ENCODE results near the gene CDC6.

CDC6 gene, protein sequence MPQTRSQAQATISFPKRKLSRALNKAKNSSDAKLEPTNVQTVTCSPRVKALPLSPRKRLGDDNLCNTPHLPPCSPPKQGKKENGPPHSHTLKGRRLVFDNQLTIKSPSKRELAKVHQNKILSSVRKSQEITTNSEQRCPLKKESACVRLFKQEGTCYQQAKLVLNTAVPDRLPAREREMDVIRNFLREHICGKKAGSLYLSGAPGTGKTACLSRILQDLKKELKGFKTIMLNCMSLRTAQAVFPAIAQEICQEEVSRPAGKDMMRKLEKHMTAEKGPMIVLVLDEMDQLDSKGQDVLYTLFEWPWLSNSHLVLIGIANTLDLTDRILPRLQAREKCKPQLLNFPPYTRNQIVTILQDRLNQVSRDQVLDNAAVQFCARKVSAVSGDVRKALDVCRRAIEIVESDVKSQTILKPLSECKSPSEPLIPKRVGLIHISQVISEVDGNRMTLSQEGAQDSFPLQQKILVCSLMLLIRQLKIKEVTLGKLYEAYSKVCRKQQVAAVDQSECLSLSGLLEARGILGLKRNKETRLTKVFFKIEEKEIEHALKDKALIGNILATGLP

DNA sequence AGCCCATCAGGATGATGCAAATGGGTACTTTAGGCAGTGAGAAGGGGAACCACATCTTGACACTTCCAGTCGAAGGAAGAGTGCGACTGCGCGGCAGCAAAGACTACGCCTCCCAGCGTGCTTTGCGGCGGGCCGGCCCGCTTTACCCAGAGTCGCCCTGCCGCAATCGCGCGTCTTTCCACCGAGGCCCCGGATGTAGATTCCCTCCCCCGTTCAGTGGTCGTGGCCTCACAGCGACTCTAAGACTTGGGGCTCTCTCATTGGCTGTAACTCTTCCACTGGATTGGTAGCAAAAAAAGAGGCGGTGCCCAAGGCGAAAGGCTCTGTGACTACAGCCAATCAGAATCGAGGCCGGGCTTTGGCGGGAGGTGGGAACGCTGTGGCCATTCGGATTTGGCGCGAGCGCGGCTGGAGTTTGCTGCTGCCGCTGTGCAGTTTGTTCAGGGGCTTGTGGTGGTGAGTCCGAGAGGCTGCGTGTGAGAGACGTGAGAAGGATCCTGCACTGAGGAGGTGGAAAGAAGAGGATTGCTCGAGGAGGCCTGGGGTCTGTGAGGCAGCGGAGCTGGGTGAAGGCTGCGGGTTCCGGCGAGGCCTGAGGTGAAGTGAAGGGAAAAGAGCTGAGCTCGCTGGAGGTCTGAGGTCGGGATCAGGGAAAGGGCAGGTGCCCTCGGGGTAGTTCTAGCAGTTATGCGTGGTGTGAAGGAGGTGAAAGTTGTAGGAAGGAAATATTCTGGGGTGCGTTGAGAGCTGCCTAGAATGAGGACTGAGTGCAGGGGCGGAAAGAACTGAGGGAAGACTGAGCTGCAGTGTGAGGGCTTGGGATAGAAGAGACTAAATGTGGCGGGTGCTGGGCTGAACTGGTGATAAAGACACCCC lies at the start of gene CDC6:
Gene CDC6 (plus strand): TSS at position 386 of the 876 bp plus-strand sequence. CDS start 1,542 bp downstream, outside the sequence.
- DNase-seq (ENCODE audit: low read depth in 2 of 2): peak; percentile 97 to 98

DNA sequence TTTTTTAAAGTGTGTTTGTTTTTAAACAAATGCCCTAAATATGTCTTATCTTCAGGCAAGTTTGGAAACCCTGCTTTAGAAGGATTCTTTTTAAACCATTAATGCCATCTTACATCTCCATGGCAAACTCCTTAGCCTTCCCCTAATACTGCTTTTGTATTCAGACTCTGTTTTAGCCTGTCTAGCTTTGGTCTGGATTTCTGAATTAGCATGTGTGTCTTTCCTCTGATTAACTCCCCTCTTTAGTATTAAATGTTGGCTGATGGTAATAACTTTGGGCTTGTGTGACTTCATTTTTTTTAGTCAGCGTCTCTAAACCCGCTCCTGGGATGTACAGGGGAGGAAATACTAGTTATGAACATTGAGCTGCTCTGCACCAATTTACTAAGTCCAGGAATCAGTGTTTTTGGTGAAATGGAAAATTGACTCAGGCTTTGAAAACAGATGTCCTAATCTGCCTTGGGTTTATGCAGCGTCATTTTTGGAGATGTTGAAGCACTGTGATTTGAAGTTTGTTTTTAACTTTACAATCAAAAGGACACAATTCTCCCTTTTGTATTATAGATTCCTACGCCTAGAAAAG lies 46.3 kb upstream of the CDC6 start:
- DNase-seq (ENCODE audit: low read depth in 2 of 2): no peak

DNA sequence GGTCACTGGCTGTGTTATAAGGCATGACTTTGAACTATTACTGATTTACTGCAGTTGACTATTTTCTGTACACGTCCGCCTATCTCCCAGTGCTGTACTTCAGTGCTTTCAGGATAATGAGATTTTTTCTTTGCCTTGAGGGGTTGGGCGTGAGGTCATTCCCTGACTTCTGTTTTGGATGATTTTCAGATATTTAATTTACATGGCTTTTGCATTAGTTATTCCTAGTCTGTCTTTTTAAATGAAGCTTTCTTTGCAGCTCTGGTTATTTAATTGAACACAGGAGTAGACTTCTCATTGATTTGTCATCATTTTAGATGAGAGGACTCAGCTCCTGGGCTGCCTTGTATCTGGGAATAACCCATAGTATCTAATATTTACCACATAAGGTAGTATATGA lies 44.9 kb upstream of the CDC6 start:
- no peak for DNase-seq (ENCODE audit: low read depth in 2 of 2)

DNA sequence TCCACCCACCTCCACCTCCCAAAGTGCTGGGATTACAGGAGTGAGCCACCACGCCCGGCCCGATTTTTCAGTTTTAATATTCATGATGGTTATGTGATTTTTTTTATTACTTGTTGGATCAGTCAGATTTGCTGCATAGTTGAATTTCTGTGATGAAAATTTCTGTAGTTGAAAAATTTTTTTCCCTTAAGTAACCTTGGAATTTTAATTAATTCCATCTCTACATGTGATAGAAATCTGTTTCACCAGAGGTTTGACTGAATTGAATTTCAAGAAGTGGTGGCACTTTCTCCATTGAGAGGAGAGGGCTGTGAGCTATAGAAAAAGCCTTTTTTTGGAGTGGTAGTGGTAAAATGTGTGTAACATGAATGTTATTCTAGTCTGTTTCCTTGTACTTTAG lies 43.9 kb upstream of the CDC6 start:
- no peak for DNase-seq (ENCODE audit: low read depth in 2 of 2)

DNA sequence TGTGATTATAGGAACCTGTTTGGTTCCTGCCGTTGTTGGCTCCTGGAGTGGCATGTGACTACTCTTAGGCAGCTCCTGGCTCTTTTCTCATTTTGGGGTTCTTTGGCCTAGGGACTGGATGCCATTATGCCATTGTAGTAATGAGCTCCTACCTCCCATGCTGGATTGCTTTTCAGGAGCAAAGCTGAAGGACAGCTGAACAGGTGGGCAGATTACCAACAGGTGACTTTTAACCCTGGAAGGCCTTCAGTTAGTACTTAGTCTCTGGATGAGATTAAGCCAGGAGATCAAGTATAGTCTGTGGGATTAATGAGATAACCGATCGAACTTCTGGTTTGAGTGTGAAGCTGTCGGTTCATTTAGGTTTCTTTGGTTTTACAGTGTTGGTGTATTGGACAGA lies 43.4 kb upstream of the CDC6 start:
- no peak for DNase-seq (ENCODE audit: low read depth in 2 of 2)

DNA sequence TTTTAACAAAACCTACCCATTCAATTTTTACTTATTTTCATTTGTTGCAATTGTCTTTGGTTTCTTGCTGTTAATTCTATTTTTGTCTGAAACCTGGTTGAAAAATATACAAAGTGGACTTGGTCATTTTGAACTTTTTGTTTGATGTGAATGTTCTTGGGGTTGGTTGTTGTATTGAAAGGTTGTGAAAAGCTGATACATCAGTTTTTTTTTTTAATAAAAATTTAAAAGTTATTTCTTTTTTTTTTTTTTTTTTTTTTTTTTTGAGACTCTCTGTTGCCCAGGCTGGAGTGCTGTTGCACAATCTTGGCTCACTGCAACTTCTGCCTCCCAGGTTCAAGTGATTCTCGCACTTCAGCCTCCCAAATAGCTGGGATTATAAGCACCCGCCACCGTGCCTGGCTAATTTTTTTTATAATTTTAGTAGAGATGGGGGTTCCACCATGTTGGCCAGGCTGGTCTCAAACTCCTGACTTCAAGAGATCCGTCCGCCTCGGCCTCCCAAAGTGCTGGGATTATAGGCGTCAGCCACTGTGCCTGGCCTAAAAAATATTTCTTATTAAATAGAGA lies 39.7 kb upstream of the CDC6 start:
- DNase-seq (ENCODE audit: low read depth in 2 of 2): no peak

DNA sequence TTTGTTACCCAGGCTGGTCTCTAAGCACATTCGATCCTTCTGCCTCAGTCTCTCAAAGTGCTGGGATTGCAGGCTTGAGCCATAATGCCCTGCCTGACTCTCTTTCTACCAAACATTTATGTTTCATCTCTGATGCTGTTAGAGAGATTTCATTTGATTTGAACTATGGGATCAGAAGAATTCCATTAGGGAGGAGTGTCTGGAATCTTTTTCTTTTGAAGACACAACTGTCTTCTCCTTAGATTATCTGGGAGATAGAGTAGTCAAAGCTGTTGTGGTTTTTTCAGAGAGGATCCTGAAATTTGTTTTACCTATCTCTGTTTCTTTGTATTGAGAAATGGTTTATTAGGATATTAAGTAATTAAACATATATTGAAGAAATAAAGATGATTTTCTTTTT lies 39.2 kb upstream of the CDC6 start:
- no peak for DNase-seq (ENCODE audit: low read depth in 2 of 2)

DNA sequence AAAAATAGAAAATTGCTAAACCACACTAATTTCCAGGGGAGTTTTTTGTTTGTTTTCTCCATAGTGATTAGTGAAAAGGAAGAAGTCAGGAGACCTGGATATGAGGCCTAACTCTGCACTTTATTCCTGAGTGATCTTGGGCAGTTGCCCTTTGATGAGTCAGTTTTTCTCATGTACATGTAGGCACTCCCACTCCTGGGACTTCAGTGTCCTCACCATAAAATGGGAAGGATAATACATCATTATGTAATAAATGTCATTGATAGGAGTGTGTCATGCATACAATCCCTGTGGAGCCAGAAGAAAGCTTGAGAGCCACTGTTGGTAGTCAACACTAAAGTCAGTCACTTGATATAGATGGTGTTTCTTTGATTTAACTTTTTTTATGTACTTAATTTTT lies 36.1 kb upstream of the CDC6 start:
- DNase-seq (ENCODE audit: low read depth in 2 of 2): no peak

DNA sequence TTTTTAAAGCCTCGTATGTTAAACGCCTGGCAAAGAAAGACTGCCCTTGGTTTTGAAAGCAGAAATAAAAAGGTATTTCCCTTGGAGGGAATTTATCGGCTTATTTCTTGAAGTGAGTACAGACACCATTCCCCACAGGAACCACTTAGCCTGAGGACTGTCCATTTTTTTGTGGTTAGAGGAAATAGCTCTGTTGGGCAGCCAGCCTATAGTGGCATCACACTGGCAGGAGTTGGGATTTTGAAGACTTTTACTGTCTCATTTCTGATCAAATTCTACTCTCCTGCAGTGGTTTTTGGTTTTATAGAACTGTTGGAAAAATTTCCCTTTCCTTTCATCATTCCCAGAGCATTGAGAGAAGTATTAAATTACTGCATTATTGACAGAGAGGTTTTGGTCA lies 34.1 kb upstream of the CDC6 start:
- DNase-seq (ENCODE audit: low read depth in 2 of 2): no peak

DNA sequence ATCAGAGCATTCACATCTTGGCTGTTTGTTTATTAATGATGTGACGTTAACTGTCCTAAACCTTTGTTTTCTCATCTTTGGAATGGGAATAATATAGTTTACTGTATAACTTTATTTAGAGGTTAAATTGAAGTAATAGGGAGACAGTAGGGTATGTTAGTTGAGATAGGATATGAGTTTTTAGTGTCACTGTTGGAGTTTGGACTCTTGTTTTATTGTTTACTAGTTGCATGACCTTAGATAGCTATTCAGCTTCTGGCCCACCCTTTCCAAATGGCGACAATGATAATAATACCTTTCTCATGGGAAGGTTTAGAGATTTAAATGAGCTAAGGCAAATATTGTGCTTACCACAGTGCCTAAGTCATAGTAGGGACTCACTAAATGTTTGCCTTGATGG lies 28.2 kb upstream of the CDC6 start:
- no peak for DNase-seq (ENCODE audit: low read depth in 2 of 2)

DNA sequence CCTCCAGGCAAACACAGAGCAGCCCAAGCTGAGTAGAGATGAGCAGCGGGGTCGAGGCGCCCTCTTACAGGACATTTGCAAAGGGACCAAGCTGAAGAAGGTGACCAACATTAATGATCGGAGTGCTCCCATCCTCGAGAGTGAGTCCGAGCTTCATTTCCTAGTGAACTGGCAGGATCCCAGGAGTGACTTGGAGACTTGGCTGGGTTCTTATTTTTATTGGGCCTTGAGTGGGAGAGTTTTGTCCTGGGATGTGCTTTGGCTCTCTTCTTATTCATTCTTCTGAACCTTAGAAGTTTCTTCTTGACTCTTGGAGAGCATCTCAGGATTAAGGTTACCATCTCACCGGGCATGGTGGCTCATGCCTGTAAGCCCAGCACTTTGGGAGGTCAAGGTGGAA lies 27.2 kb upstream of the CDC6 start:
- DNase-seq (ENCODE audit: low read depth in 2 of 2): no peak

DNA sequence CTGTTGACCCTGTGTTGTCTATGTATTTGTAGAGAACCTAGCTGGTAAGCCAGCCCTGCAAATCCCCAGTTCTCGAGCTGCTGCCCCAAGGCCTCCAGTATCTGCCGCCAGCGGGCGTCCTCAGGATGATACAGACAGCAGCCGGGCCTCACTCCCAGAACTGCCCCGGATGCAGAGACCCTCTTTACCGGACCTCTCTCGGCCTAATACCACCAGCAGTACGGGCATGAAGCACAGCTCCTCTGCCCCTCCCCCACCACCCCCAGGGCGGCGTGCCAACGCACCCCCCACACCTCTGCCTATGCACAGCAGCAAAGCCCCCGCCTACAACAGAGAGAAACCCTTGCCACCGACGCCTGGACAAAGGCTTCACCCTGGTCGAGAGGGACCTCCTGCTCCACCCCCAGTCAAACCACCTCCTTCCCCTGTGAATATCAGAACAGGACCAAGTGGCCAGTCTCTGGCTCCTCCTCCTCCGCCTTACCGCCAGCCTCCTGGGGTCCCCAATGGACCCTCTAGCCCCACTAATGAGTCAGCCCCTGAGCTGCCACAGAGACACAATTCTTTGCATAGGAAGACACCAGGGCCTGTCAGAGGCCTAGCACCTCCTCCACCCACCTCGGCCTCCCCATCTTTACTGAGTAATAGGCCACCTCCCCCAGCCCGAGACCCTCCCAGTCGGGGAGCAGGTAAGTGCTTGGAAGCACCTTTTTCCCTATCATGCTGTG lies 23.1 kb upstream of the CDC6 start:
- no peak for DNase-seq (ENCODE audit: low read depth in 2 of 2)

DNA sequence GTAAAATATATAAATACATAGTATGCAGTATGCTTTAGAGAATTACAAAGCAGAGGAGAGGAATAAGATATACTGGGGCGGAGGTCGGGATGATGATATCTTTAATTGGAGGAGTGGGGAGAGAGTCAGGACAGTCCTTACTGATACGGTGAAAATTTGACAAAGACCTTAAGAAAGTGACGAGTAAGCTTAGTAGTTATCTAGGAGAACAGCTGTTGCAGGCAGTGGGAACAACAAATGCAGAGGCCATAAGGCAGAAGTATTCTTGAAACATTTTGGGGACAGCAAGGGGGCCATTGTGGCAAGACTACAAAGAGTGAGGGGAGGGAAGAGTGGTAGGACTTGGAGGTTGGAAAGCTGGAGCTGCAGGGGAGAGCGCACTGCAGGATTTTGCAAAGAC lies 22.3 kb upstream of the CDC6 start:
- no peak for DNase-seq (ENCODE audit: low read depth in 2 of 2)

DNA sequence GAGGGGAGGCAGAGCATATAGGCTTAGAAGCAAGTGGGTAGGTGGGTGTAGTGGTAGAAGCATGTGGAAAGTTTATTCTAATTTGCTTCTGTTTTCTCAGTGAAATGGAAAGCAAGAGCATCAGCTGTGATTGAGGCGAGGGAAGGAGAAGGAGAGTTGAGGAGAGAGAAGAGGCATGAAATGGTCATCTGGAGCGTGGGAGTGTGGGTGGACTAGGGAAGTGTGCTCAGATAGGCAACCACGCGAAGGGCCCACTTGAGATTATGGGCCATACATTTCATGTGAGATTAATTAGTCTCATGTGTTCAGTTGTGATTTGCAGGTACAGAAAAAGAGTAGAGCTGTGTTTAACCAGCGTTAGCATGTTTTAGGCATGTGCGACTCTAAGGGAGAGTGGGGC lies 20.8 kb upstream of the CDC6 start:
- DNase-seq (ENCODE audit: low read depth in 2 of 2): no peak

DNA sequence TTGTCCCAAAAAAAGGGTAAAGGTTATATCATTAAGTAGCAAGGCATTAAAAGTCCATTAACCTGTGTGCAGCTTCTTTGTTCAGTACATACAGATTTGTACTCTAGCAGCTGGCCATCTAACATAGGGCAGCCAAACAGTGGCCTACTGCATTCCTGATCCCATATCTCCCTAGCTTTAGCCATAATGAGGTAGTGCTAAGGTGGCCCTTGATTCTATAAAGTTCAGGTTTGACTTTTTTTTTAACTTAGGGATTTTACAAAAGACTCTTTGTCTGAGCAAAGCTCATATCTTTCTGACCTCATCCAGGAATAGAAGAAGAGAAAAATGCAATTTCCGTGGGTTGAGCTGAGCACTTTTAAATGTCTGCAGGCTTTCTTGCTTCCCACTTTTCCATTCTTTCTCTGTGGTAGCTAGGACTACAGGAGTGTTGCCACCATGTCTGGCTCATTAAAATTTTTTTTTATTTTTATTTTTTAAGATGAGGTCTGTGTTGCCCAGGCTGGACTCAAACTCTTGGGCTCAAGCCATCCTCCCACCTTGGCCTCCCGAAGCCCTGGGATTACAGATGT lies 19.5 kb upstream of the CDC6 start:
- no peak for DNase-seq (ENCODE audit: low read depth in 2 of 2)

DNA sequence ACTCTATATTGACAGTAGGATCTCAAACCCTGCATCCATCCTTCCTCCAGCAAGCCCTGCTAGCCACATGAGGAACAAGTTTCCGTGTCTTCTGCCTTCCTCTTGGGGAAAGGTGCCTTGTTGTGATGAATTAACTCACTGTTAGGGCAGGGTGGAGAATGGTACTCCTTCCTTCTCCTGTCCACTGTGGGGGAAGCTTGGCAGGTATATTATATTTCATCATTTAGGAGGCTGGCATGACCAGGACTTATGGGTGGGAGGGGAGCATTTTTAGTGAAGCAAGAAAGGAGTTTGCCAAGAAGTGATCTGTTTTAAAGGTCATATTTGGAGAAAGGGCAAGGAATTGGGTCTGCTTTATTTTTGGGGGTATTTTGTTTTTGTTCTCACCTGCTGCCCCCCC lies 9.3 kb upstream of the CDC6 start:
- no peak for DNase-seq (ENCODE audit: low read depth in 2 of 2)

DNA sequence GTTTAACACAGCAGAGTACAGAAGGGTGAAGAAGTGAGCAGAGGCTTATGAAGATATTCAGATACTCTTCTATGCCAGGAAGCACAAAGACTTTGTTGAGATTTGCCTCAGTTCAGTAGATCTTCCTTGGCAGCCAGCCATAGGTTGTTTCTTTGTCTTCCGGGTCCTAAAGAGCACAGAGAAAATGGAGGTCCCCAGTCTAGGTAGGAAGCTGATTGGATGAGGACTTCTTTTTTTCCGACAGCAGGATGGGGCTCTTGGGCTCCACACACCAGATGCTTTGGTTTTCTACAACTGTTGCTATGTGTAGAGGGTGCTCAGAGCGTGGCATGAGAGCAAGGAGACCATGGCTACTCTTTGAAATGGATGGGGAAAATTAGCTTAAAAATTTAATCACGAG lies 8.3 kb upstream of the CDC6 start:
- DNase-seq (ENCODE audit: low read depth in 2 of 2): no peak

DNA sequence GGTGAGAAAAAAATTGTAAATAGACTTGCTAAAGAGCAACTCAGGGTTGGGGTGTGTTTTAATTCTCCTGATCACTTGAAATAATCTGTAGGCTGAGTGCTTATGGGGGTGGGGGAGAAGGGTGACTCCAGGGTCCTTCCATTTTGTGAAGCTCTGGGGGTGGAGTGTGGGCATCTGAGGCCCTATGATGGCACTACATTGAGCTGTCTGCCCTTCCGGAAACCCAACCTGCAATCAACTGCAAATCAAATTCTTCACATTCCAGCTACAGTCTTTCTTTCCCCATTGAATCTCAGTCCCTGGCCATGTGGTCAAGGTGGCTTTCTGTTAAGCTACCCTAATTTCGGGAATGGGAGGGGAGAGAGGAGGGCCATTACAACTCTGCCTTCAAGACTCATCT lies 6.0 kb upstream of the CDC6 start:
- no peak for DNase-seq (ENCODE audit: low read depth in 2 of 2)

DNA sequence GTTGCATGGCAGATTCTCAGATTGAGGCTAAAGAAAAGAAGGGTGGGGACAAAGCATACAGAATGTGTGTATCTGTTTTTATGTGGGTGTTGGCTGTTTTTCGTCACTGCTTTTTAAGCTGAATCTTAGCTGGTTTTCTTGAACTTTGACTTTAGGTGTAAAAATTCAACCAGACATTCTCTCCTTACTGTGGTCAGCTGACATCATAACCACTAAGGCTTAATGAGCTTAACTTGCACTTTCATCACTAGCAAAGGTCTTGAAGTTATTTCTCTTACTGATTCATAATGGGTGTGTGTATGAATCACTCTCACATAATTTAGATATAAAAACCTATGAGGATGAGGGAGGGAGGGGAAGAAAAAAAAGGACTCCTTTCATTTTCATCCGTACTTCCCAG lies 4.0 kb upstream of the CDC6 start:
- no peak for DNase-seq (ENCODE audit: low read depth in 2 of 2)

DNA sequence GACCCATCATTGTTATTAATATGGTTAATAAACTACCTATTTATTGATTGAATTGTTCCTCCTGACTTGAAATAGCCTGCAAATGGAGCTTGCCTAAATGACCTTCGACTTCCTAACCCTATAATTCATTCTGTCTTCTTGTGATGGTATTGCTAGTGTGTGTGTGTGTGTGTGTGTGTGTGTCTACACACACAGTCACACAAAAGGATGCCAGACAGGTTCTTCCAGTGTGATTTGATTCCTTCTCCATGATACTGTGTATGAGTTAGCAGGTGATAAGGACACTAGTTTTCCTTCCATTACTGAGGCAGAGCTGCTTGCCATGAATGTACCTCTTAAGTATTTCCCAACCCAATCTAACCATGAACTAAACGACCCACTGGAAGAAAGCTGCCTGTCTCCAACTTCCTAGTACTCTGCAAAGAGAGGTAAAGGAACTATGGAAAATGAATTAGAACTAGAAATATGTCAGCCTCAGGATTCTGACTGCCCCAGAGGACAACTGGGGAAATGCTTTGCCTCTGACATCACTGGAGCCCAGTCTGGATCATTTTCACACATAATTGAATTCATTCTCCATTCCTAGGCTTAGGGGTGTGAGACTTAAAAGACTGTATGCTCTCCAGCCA lies 3.5 kb upstream of the CDC6 start:
- DNase-seq (ENCODE audit: low read depth in 2 of 2): no peak

DNA sequence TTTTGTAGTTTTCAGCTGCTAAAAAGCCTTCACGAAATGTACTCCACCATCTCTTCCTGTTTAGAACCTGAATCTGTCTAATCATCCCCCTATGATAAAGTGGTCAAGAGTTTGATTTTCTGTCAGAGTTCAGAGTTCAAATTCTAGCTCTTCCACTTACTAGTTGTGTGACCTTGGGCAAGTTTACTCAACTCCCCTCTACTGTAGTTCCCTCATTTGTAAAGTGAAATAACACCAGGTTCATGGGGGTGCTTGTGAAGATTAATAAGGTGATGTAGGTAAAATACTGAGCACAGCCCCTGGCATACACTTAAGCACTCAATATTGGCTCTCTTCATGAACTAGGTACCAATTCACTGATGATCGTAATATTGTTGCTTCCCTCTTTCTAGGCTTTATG lies 1.2 kb upstream of the CDC6 start:
- no peak for DNase-seq (ENCODE audit: low read depth in 2 of 2)

Measured in activated CD8-positive, alpha-beta memory T cell treated with anti-CD3 and anti-CD28 coated beads for 4 hours (primary cell).